ENCODE measurements around the gene ZNF223. TPM values are rescaled to one million over a fixed set of nuclear protein-coding genes. Genes with fewer than 3 reads are reported as not detected.

The ZNF223 gene
- total RNA-seq, 4 donors from 2014 or later = 0.56 to 3.0 (median 0.91) TPM; not detected in 1

- in situ Hi-C loops (cut with MboI; ENCODE audit: low sequenced_read_pairs in 4 of 4) (loop anchor here in 2 of 4 donors (5.0 to 10.0 kb wide), 4 partner anchors 100 to 192 kb away; partner anchors contain the start of genes ZNF227 (in 2 of the 2), ZNF235 (in 2 of the 2) and ZNF230 (in 1 of the 2)), intact Hi-C loops (cut with DNase I; ENCODE audit: low total_unique reads) (loop anchor here (1.0 to 5.0 kb wide), 11 partner anchors 18 to 245 kb away; partner anchors contain the start of genes ZNF112, ZNF155, ZNF221 and ZNF224)
- peak overlapping the region; percentile 67 to 92 (median 84) for H3K4me3 ChIP-seq
- no peak for DNase-seq
- no peaks in the 10 kb centered on the region for H3K27me3 ChIP-seq
- H3K27ac ChIP-seq = peak overlapping the region; percentile 44 to 69 (median 60)
- ATAC-seq = no peak
- peaks cover 3 to 45% of the 10 kb centered on the region in 2 donors for H3K36me3 ChIP-seq
- TF ChIP-seq POLR2A (IDR thresholded peaks at IDR 0.05) = no peak
- TF ChIP-seq, protein P1, sequence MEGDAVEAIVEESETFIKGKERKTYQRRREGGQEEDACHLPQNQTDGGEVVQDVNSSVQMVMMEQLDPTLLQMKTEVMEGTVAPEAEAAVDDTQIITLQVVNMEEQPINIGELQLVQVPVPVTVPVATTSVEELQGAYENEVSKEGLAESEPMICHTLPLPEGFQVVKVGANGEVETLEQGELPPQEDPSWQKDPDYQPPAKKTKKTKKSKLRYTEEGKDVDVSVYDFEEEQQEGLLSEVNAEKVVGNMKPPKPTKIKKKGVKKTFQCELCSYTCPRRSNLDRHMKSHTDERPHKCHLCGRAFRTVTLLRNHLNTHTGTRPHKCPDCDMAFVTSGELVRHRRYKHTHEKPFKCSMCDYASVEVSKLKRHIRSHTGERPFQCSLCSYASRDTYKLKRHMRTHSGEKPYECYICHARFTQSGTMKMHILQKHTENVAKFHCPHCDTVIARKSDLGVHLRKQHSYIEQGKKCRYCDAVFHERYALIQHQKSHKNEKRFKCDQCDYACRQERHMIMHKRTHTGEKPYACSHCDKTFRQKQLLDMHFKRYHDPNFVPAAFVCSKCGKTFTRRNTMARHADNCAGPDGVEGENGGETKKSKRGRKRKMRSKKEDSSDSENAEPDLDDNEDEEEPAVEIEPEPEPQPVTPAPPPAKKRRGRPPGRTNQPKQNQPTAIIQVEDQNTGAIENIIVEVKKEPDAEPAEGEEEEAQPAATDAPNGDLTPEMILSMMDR (IDR thresholded peaks at IDR 0.05 in 4 of 5, conservative IDR thresholded peaks at IDR 0.05 in 1 of 5) = no peak
- peaks cover 14 to 18% of the 10 kb centered on the region in 2 donors for H3K4me1 ChIP-seq
- H3K9me3 ChIP-seq = peaks cover 0 to 21% (median 14%) of the 10 kb centered on the region in 3 donors
These were observed 60.9 kb downstream of the ZNF223 start for GRCh38 chr19:44112802-44113137.

DNA sequence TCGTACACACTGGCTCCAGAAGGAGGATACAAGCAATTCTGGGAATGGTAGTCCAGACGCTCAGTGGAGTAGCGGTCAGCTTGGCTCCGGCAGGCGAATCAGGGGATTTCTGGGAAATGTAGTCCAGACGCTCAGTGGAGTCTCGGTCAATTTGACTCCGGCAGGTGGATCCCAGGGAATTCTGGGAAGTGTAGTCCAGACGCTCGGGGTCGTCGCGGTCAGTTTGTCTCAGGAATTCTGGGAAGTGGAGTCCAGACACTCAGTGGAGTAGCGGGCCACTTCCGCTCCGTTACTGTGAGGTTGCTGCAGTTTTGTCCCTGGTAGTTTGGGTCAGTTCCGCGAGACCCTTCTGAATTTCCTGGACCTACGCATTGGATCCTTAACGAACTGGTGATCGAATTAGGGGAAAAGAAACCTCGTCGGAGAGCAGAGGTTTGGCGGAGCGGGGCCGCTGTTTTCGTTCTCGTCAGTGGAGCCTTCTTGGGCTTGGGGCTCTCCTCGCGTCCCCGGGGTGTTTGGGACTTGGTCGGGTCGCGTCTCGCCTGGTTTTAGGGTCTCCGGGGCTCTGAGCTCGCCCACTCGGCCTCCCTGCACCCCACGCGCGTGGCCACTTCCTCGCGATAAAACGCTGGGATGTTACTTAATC, 61.4 kb downstream of the ZNF223 start, which contains the start of gene ZNF225:
ZNF225 (plus strand) TSS at position 262 of the 646 bp plus-strand sequence. CDS start 2,429 bp downstream, outside the sequence.
- intact Hi-C loops (cut with DNase I; ENCODE audit: low total_unique reads) (loop anchor here (1.0 to 5.0 kb wide), 11 partner anchors 19 to 244 kb away; partner anchors contain the start of genes ZNF112, ZNF155, ZNF221 and ZNF224), in situ Hi-C loops (cut with MboI; ENCODE audit: low sequenced_read_pairs in 4 of 4) (loop anchor here in 2 of 4 donors (5.0 to 10.0 kb wide), 4 partner anchors 99 to 192 kb away; partner anchors contain the start of genes ZNF227 (in 2 of the 2), ZNF235 (in 2 of the 2) and ZNF230 (in 1 of the 2))
- Histone ChIP-seq H3K27me3 (no peaks in the 10 kb centered on the region), H3K9me3 (peaks cover 0 to 17% (median 12%) of the 10 kb centered on the region in 3 donors), H3K27ac (peak within 1 kb of the TSS; percentile 73 to 86 (median 84)), H3K36me3 (peaks cover 8 to 45% of the 10 kb centered on the region in 2 donors), H3K4me3 (peak within 1 kb of the TSS; percentile 67 to 92 (median 86)), H3K4me1 (peaks cover 14 to 18% of the 10 kb centered on the region in 2 donors)
- TF ChIP-seq POLR2A (IDR thresholded peaks at IDR 0.05) = peak in 1 of 2 donors; percentile 17
- TF ChIP-seq, protein P1 (IDR thresholded peaks at IDR 0.05 in 4 of 5, conservative IDR thresholded peaks at IDR 0.05 in 1 of 5) = peak in 1 of 5 experiments; percentile 21
- peak; percentile 100 for ATAC-seq
- DNase-seq = peak; percentile 97 to 98

DNA sequence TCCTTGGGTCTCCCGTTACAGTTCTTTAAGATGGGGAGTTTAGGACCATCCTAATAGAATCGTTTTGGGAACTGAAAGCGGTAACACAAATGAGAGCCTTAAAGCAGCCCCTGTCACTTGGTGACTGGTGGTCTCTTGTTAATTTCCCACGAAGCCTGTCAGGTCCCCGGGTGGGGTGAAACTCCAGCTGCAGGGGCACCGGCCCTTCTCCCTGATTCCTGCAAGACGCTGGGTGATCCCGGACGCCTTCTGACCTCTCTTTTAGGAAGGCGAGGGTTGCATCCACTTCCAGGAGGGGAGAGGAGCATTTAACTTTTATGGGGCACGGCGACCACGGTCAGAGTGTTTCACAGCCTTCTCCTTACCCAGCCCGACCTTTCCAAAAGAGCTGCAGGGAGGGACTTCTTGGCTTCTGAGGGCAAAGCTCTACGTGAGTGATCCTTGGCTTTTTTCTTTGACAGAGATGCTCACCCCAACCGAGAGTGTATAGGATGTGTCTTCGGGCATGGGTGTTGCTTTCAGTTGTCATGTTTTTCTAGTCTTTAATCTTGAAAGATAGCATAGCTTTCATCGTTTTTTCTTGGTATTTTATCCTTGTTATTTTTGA, 62.1 kb downstream of the ZNF223 start:
- H3K4me3 ChIP-seq = peak overlapping the region; percentile 67 to 92 (median 86)
- ATAC-seq (no peak), DNase-seq (no peak)
- H3K27ac ChIP-seq = peak overlapping the region; percentile 73 to 86 (median 84)
- H3K9me3 ChIP-seq = peaks cover 0 to 15% (median 12%) of the 10 kb centered on the region in 3 donors
- intact Hi-C loops (cut with DNase I; ENCODE audit: low total_unique reads) (loop anchor here (1.0 to 5.0 kb wide), 11 partner anchors 20 to 243 kb away; partner anchors contain the start of genes ZNF112, ZNF155, ZNF221 and ZNF224), in situ Hi-C loops (cut with MboI; ENCODE audit: low sequenced_read_pairs in 4 of 4) (loop anchor here in 2 of 4 donors (5.0 to 10.0 kb wide), 4 partner anchors 98 to 191 kb away; partner anchors contain the start of genes ZNF227 (in 2 of the 2), ZNF235 (in 2 of the 2) and ZNF230 (in 1 of the 2))
- H3K4me1 ChIP-seq = peaks cover 14 to 18% of the 10 kb centered on the region in 2 donors
- peaks cover 9 to 47% of the 10 kb centered on the region in 2 donors for H3K36me3 ChIP-seq
- TF ChIP-seq, protein P1 (IDR thresholded peaks at IDR 0.05 in 4 of 5, conservative IDR thresholded peaks at IDR 0.05 in 1 of 5) = no peak
- no peak for TF ChIP-seq POLR2A (IDR thresholded peaks at IDR 0.05)
- no peaks in the 10 kb centered on the region for H3K27me3 ChIP-seq

Other genes with a start within 250 kb of the ZNF223 start
- 1 to 10 TPM in 1 of 4 donors, under 1 TPM in 1, not detected in 2; 0.35 to 1.4 TPM for gene LYPD5, start 249.6 kb upstream of the ZNF223 start, total RNA-seq
- gene ZNF283, start 224.7 kb upstream of the ZNF223 start, total RNA-seq = 1 to 10 TPM; 1.4 to 7.3 (median 2.1) TPM
- under 1 TPM; 0.29 to 0.87 (median 0.49) TPM for gene ZNF404, start 168.1 kb upstream of the ZNF223 start, total RNA-seq
- 1 to 10 TPM; 2.8 to 7.7 (median 4.0) TPM for gene ZNF45, start 116.8 kb upstream of the ZNF223 start, total RNA-seq
- gene ZNF221, start 100.8 kb upstream of the ZNF223 start, total RNA-seq = 10 to 100 TPM in 1 of 4 donors, 1 to 10 TPM in 1, under 1 TPM in 2; 0.76 to 15.3 (median 0.96) TPM
- gene ZNF155, start 67.8 kb upstream of the ZNF223 start, total RNA-seq = 1 to 10 TPM in 3 of 4 donors, under 1 TPM in 1; 0.97 to 2.0 (median 1.6) TPM
- 1 to 10 TPM in 2 of 4 donors, under 1 TPM in 1, not detected in 1; 0.78 to 4.5 (median 4.5) TPM for gene ZNF230, start 49.1 kb upstream of the ZNF223 start, total RNA-seq
- gene ZNF222, start 26.7 kb upstream of the ZNF223 start, total RNA-seq = 1 to 10 TPM in 3 of 4 donors, under 1 TPM in 1; 0.56 to 1.6 (median 1.1) TPM
- 1 to 10 TPM in 1 of 4 donors, under 1 TPM in 3; 0.38 to 1.3 (median 0.63) TPM for gene ZNF284, start 20.1 kb downstream of the ZNF223 start, total RNA-seq
- 10 to 100 TPM in 1 of 4 donors, 1 to 10 TPM in 3; 4.9 to 14.1 (median 6.9) TPM for gene ZNF224, start 42.3 kb downstream of the ZNF223 start, total RNA-seq
- 1 to 10 TPM in 3 of 4 donors, under 1 TPM in 1; 0.75 to 1.4 (median 1.1) TPM for gene ZNF225, start 61.4 kb downstream of the ZNF223 start, total RNA-seq
- 1 to 10 TPM; 2.2 to 3.5 (median 2.9) TPM for gene ZNF234, start 89.5 kb downstream of the ZNF223 start, total RNA-seq
- gene ZNF226, start 113.1 kb downstream of the ZNF223 start, total RNA-seq = 1 to 10 TPM; 3.2 to 6.9 (median 3.8) TPM
- 10 to 100 TPM in 1 of 4 donors, 1 to 10 TPM in 3; 6.8 to 17.7 (median 8.3) TPM for gene ZNF227, start 160.5 kb downstream of the ZNF223 start, total RNA-seq
- 1 to 10 TPM in 3 of 4 donors, under 1 TPM in 1; 0.93 to 3.5 (median 1.5) TPM for gene ZNF233, start 207.8 kb downstream of the ZNF223 start, total RNA-seq

All from gastrocnemius medialis (tissue), 4 donors.